Measurements from ENCODE around the gene PTPN14.

DNA sequence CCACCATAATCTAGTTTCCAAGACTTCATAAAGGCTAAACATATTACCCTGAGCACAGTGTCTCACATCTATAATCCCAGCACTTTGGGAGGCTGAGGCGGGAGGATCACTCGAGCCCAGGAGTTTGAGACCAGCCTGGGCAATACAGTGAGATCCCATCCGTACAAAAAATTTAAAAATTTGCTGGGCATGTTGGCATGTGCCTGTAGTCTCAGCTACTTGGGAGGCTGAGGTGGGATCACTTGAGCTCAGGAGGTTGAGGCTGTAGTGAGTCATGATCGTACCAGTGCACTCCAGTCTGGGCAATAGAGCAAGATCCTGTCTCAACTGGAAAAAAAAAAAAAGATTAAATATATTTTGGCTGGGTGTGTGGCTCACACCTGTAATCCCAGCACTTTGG is 90.1 kb downstream of the PTPN14 start:
- TF ChIP-seq CTCF (IDR thresholded peaks at IDR 0.05) (no peak), POLR2A (IDR thresholded peaks at IDR 0.05) (no peak)
